ENCODE data around the gene BEX5. TPM values are rescaled to one million over a fixed set of nuclear protein-coding genes. Genes with fewer than 3 reads are reported as not detected.
"Not testable (repeated sequence)": the region's sequence is repeated elsewhere in the genome, so short reads cannot be mapped to it uniquely, and the experiment has no call there.

BEX5 gene
- total and polyA plus RNA-seq, 9 of the 15 experiments (the other 6 are each of a cell fraction or from before 2014, with no cell fraction given), result 0.49 to 3.2 (median 1.6) TPM

DNA sequence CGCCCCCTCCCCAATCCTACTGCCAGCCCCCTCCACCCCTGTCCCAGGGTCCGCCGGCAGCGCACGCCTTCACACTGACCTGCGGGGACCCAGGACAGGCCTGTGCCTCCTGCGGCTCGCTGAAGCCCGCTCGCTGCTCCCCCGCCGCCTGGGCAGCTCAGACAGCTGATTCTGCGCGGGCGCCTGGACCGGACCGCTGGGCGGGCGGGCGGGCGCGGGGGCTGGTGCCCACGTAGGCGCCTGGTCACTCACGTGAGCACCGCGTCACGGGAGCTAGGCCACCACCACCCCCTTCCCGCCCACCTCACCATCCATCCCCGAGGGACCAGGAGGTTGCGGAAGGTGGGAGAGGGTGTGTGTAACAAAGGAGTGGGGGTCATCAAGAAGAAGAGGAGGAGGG is 13.5 kb downstream of the BEX5 start, which contains the start of gene TCEAL6:
TSS of gene TCEAL6 (minus strand) at position 208 of the 400 bp plus-strand sequence.
- in situ Hi-C loops (cut with MboI); DNase-seq (ENCODE audit: extremely low read depth in 1 of 4, low spot score in 3 of 4); H3K4me2 ChIP-seq (ENCODE audit: insufficient read depth, low read length); H3K27me3 ChIP-seq (ENCODE audit: control insufficient read depth in 2 of 2, insufficient read depth in 2 of 2, low read length in 2 of 2); H3K79me2 ChIP-seq (ENCODE audit: control insufficient read depth, insufficient read depth, low read length); FAIRE-seq; CTCF ChIA-PET (ENCODE audit: low intra/inter-chr PET ratio); intact Hi-C loops (cut with micrococcal nuclease); H3K9me3 ChIP-seq (replicated peaks; ENCODE audit: control insufficient read depth, insufficient read depth, low read depth, low read length); H2AFZ ChIP-seq (ENCODE audit: low read depth, low read length); ATAC-seq; BruUV-seq (replicated peaks); H3K4me1 ChIP-seq (replicated peaks in 1 of 2; ENCODE audit: control insufficient read depth in 2 of 2, insufficient read depth in 2 of 2, low read length in 2 of 2); H3K9ac ChIP-seq (ENCODE audit: insufficient read depth in 1 of 2, low read depth in 2 of 2, low read length in 2 of 2); H3K9me1 ChIP-seq (ENCODE audit: control insufficient read depth, insufficient read depth, low read length); H4K20me1 ChIP-seq (replicated peaks; ENCODE audit: control insufficient read depth, insufficient read depth, low read length); POLR2A ChIA-PET; H3K27ac ChIP-seq (ENCODE audit: extremely low read depth, low read depth, low read length); H3K36me3 ChIP-seq (ENCODE audit: control insufficient read depth, insufficient read depth, low read length); H3K4me3 ChIP-seq: not testable (repeated sequence)
- WGBS (ENCODE audit: insufficient coverage, low coverage, missing lambda C conversion rate), result no CpG with 5 or more reads among the region's 31 CpGs

DNA sequence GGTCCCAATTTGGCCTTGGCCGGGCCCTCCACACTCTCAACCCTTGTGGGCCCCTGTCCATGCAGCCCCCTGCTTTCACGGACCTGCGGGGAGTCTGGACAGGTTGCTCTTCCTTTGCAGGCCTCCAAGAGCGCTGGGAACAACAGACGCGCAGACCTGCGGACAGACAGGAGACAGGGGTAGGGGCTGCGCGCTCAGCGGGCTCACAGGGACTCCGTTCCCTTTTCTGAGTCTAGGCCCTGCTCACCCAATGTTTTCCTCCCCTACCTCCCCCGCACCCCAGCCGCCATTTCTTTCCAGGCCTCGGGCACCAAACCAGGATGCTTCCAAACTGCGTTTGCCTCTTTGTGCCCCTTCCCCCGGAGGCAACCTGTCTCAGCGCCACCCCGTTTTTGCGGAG is 14.1 kb downstream of the BEX5 start:
- H3K79me2 ChIP-seq (ENCODE audit: control insufficient read depth, insufficient read depth, low read length); DNase-seq (ENCODE audit: extremely low read depth in 1 of 4, low spot score in 3 of 4); BruUV-seq (replicated peaks); H3K9me1 ChIP-seq (ENCODE audit: control insufficient read depth, insufficient read depth, low read length); POLR2A ChIA-PET; H3K4me3 ChIP-seq; in situ Hi-C loops (cut with MboI); H3K9me3 ChIP-seq (replicated peaks; ENCODE audit: control insufficient read depth, insufficient read depth, low read depth, low read length); H2AFZ ChIP-seq (ENCODE audit: low read depth, low read length); intact Hi-C loops (cut with micrococcal nuclease); FAIRE-seq; H4K20me1 ChIP-seq (replicated peaks; ENCODE audit: control insufficient read depth, insufficient read depth, low read length); H3K27me3 ChIP-seq (ENCODE audit: control insufficient read depth in 2 of 2, insufficient read depth in 2 of 2, low read length in 2 of 2); CTCF ChIA-PET (ENCODE audit: low intra/inter-chr PET ratio); H3K36me3 ChIP-seq (ENCODE audit: control insufficient read depth, insufficient read depth, low read length); H3K9ac ChIP-seq (ENCODE audit: insufficient read depth in 1 of 2, low read depth in 2 of 2, low read length in 2 of 2); H3K4me1 ChIP-seq (replicated peaks in 1 of 2; ENCODE audit: control insufficient read depth in 2 of 2, insufficient read depth in 2 of 2, low read length in 2 of 2); H3K4me2 ChIP-seq (ENCODE audit: insufficient read depth, low read length); ATAC-seq; H3K27ac ChIP-seq (ENCODE audit: extremely low read depth, low read depth, low read length): not testable (repeated sequence)
- WGBS (ENCODE audit: insufficient coverage, low coverage, missing lambda C conversion rate), result 8% methylated on average over 12 of the region's 19 CpGs

DNA sequence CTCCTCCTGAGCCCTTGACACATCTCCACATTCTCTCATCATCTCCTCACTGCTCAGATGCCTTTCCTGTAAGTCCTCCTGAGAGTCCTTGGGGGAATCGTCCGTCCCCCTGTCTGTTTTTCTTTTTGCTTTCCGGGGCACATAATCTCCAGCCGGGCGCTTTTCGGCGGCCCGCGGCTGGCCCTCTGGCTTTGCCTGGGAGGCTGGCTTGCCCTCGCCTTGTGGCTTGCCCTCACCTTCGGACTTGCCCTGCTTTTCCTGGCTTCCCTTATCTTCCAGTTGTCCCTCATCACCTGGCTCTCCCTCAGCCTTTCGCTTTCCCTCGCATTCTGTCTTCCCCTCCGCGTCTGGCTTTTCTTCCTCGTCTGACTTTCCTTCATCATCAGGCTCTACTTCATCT is 14.9 kb downstream of the BEX5 start:
- 0% methylated on average over 2 of the region's 16 CpGs for WGBS (ENCODE audit: insufficient coverage, low coverage, missing lambda C conversion rate)
- H3K27me3 ChIP-seq (ENCODE audit: control insufficient read depth in 2 of 2, insufficient read depth in 2 of 2, low read length in 2 of 2); H3K79me2 ChIP-seq (ENCODE audit: control insufficient read depth, insufficient read depth, low read length); H3K27ac ChIP-seq (ENCODE audit: extremely low read depth, low read depth, low read length); H3K9me3 ChIP-seq (replicated peaks; ENCODE audit: control insufficient read depth, insufficient read depth, low read depth, low read length); H2AFZ ChIP-seq (ENCODE audit: low read depth, low read length); H3K4me2 ChIP-seq (ENCODE audit: insufficient read depth, low read length); in situ Hi-C loops (cut with MboI); BruUV-seq (replicated peaks); DNase-seq (ENCODE audit: extremely low read depth in 1 of 4, low spot score in 3 of 4); H4K20me1 ChIP-seq (replicated peaks; ENCODE audit: control insufficient read depth, insufficient read depth, low read length); FAIRE-seq; POLR2A ChIA-PET; H3K4me1 ChIP-seq (replicated peaks in 1 of 2; ENCODE audit: control insufficient read depth in 2 of 2, insufficient read depth in 2 of 2, low read length in 2 of 2); H3K36me3 ChIP-seq (ENCODE audit: control insufficient read depth, insufficient read depth, low read length); H3K4me3 ChIP-seq; intact Hi-C loops (cut with micrococcal nuclease); CTCF ChIA-PET (ENCODE audit: low intra/inter-chr PET ratio); H3K9me1 ChIP-seq (ENCODE audit: control insufficient read depth, insufficient read depth, low read length); ATAC-seq; H3K9ac ChIP-seq (ENCODE audit: insufficient read depth in 1 of 2, low read depth in 2 of 2, low read length in 2 of 2): not testable (repeated sequence)

All from K562 (cell line).